Measurements from ENCODE around the gene GSC2. TPM values are rescaled to one million over a fixed set of nuclear protein-coding genes. Genes with fewer than 3 reads are reported as not detected.

Gene GSC2
- total and polyA plus RNA-seq, 10 donors, result not detected

GRCh38 chr22:19138217-19139000 is 11.7 kb downstream of the GSC2 start:
- no peak overlapping the region for H3K4me3 ChIP-seq
- DNase-seq, result peak; percentile 55
- peaks cover 3 to 12% (median 9%) of the 10 kb centered on the region in 6 donors for H3K4me1 ChIP-seq
- intact Hi-C loops (cut with DNase I; ENCODE audit: low total_unique reads), result no loop called here
- no peak overlapping the region for H3K27ac ChIP-seq
- H3K27me3 ChIP-seq (replicated peaks in 1 of 7), result no peaks in the 10 kb centered on the region
- H3K36me3 ChIP-seq, result peaks cover 0 to 95% (median 93%) of the 10 kb centered on the region in 6 donors
- WGBS, 5 donors, result 89 to 96% (median 94%) methylated on average over 12 to 15 of the region's 15 CpGs
- no peaks in the 10 kb centered on the region for H3K9me3 ChIP-seq
- TF ChIP-seq POLR2AphosphoS5 (IDR thresholded peaks at IDR 0.05), result peak in 1 of 3 donors; percentile 18
- no peak for TF ChIP-seq POLR2A (IDR thresholded peaks at IDR 0.05)
- TF ChIP-seq CTCF (IDR thresholded peaks at IDR 0.05 in 8 of 11, conservative IDR thresholded peaks at IDR 0.05 in 3 of 11), result no peak

DNA sequence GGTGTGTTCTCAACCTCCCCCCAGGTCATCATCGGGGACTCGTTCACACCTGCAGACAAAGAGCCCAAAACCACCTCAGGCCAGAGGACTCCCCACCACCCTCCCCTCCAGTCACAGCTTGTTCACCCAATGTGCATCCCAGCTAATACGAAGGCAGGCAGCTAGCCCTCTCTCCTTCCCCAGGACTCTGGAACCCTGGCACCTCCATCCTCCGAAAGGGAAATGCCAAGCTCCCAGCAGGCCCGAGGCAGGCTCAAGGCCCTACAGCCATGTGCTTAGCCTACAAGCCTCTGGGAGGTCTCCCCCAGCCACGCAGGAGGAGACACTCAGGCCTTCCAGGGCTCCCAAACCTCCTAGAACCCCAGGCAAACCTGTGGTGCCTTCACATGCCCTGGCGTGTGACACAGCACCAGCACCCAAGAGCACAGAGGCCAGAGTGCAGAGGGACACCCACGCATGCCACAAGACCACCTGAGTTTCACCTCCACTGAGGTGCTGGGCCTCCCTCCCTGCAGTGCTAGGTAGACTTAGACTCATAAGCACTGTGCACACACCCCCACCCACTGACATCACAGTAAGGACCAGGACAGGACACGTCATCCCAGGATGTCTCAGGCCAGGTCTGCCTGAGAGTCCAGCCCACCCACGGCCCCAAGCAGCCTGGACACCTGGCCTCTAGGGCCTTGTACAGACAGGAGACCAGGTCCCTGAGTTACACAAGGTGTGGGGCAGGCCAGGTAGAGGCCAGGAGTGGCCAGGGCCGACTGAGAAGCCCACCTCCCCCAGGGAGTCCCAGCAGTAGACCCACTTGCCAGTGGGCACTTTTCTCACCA is 12.5 kb downstream of the GSC2 start:
- no peaks in the 10 kb centered on the region for H3K9me3 ChIP-seq
- no peak overlapping the region for H3K4me3 ChIP-seq
- 89 to 97% (median 93%) methylated on average over 5 to 11 of the region's 11 CpGs for WGBS, 5 donors
- TF ChIP-seq POLR2AphosphoS5 (IDR thresholded peaks at IDR 0.05) (no peak), POLR2A (IDR thresholded peaks at IDR 0.05) (no peak), CTCF (IDR thresholded peaks at IDR 0.05 in 8 of 11, conservative IDR thresholded peaks at IDR 0.05 in 3 of 11) (no peak)
- H3K36me3 ChIP-seq, result peaks cover 0 to 100% (median 99%) of the 10 kb centered on the region in 6 donors
- intact Hi-C loops (cut with DNase I; ENCODE audit: low total_unique reads), result no loop called here
- DNase-seq, result peak; percentile 60
- H3K27ac ChIP-seq, result no peak overlapping the region
- no peaks in the 10 kb centered on the region for H3K27me3 ChIP-seq (replicated peaks in 1 of 7)
- H3K4me1 ChIP-seq, result peaks cover 0 to 4% (median 1%) of the 10 kb centered on the region in 6 donors

- no peaks in the 10 kb centered on the region for H3K27me3 ChIP-seq (replicated peaks in 1 of 7)
- DNase-seq, result peak; percentile 56
- H3K27ac ChIP-seq, result no peak overlapping the region
- 91 to 97% (median 93%) methylated on average over 6 to 10 of the region's 10 CpGs for WGBS, 5 donors
- H3K4me3 ChIP-seq, result no peak overlapping the region
- no peak for TF ChIP-seq POLR2AphosphoS5 (IDR thresholded peaks at IDR 0.05)
- TF ChIP-seq POLR2A (IDR thresholded peaks at IDR 0.05), result no peak
- TF ChIP-seq CTCF (IDR thresholded peaks at IDR 0.05 in 8 of 11, conservative IDR thresholded peaks at IDR 0.05 in 3 of 11), result no peak
- H3K36me3 ChIP-seq, result peaks cover 0 to 100% (median 95%) of the 10 kb centered on the region in 6 donors
- intact Hi-C loops (cut with DNase I; ENCODE audit: low total_unique reads), result no loop called here
- H3K4me1 ChIP-seq, result no peaks in the 10 kb centered on the region
- no peaks in the 10 kb centered on the region for H3K9me3 ChIP-seq
These were observed 13.2 kb downstream of the GSC2 start for GRCh38 chr22:19136915-19137314.

DNA sequence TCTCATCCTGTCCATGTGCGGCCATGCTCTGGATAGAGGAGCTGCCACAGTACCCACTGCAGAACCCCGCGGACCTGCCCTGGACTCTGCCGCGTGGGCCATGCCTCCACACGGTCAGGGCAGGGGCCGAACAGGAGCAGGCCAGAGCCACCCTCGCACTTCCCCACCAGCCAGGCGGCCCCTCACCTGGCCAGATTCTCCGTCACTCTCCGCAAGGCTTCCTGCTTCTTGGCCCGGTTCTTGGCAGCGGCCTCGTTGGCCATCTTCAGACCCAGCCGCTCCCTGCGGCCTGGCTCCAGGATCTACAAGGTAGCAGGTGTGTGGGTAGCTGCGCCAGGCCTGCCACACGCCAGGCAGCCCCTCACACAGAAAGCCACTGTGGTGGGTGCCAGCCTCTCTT is 15.2 kb downstream of the GSC2 start:
- Histone ChIP-seq H3K27me3 (replicated peaks in 1 of 7) (no peaks in the 10 kb centered on the region), H3K4me1 (no peaks in the 10 kb centered on the region), H3K9me3 (no peaks in the 10 kb centered on the region), H3K36me3 (peaks cover 0 to 95% (median 76%) of the 10 kb centered on the region in 6 donors), H3K27ac (no peak overlapping the region), H3K4me3 (no peak overlapping the region)
- peak; percentile 59 for DNase-seq
- TF ChIP-seq CTCF (IDR thresholded peaks at IDR 0.05 in 8 of 11, conservative IDR thresholded peaks at IDR 0.05 in 3 of 11) (no peak), POLR2AphosphoS5 (IDR thresholded peaks at IDR 0.05) (peak in 1 of 3 donors; percentile 33)
- intact Hi-C loops (cut with DNase I; ENCODE audit: low total_unique reads), result no loop called here
- 88 to 96% (median 91%) methylated on average over 17 to 18 of the region's 18 CpGs for WGBS, 5 donors
